H1 (cell line): ENCODE results near the gene ZCRB1. TPM values are rescaled to one million over a fixed set of nuclear protein-coding genes. Genes with fewer than 3 reads are reported as not detected.
"Not testable (repeated sequence)": the region's sequence is repeated elsewhere in the genome, so short reads cannot be mapped to it uniquely, and the experiment has no call there.

Source experiments
- CTCF ChIA-PET: fragments of 300-600 bp; sonication (Branson Sonifier 250); formaldehyde crosslinking; loops from one replicate; lab custom pipeline; 2021; ENCODE audit not compliant: partially characterized antibody; lab: Charles Lee
- POLR2A ChIA-PET: fragments of 300-600 bp; sonication (Branson Sonifier 250); formaldehyde crosslinking; loops from one replicate; lab custom pipeline; 2021; ENCODE audit warnings: inconsistent platforms; ENCODE audit not compliant: partially characterized antibody; lab: Charles Lee
- DNase-seq, 2 experiments: peaks; one replicate each; pipeline versions ENCODE4 v3.0.0 to v3.0.0-alpha.2; 2010 to 2022; ENCODE audit warnings: low spot score in 2 of 2, low read depth in 1 of 2, mixed read lengths in 1 of 2
- FAIRE-seq: peaks from 2 replicates; lab custom pipeline; 2011; peaks lifted over from hg19 to GRCh38; lab: Jason Lieb, UNC
- H2AFZ ChIP-seq: 2 replicates; pipeline ENCODE4 v1.8.1; 2012; ENCODE audit warnings: low read length, inconsistent platforms
- H2AK5ac ChIP-seq: 2 replicates; pipeline ENCODE4 v1.6.1; 2013; ENCODE audit warnings: low read depth, low read length
- H2BK120ac ChIP-seq: replicated peaks from 2 replicates; pipeline ENCODE3; 2013; ENCODE audit warnings: low read depth, low read length, inconsistent platforms
- H2BK12ac ChIP-seq: 2 replicates; pipeline ENCODE4 v1.6.1; 2013; ENCODE audit warnings: low read depth, low read length
- H2BK15ac ChIP-seq: 2 replicates; pipeline ENCODE4 v1.6.1; 2013; ENCODE audit warnings: low read length
- H2BK20ac ChIP-seq: 2 replicates; pipeline ENCODE4 v1.6.1; 2013; ENCODE audit warnings: low read length
- H2BK5ac ChIP-seq: 2 replicates; pipeline ENCODE4 v1.6.1; 2013; ENCODE audit warnings: low read depth, low read length
- H3K14ac ChIP-seq: 2 replicates; pipeline ENCODE4 v1.6.1; 2013; ENCODE audit warnings: inconsistent platforms; ENCODE audit not compliant: insufficient read length
- H3K18ac ChIP-seq: 2 replicates; pipeline ENCODE4 v1.6.1; 2013; ENCODE audit warnings: low read length; ENCODE audit errors: extremely low read depth
- H3K23ac ChIP-seq: 2 replicates; pipeline ENCODE4 v1.6.1; 2013; ENCODE audit warnings: inconsistent platforms; ENCODE audit not compliant: insufficient read length
- H3K23me2 ChIP-seq: 2 replicates; pipeline ENCODE4 v1.6.1; 2013; ENCODE audit warnings: low read depth, low read length
- H3K27ac ChIP-seq: 2 replicates; pipeline ENCODE4 v1.6.1; 2011; ENCODE audit warnings: low read depth, low read length, inconsistent platforms
- H3K27me3 ChIP-seq, 4 experiments: replicated peaks in 1 of 4; 1 replicate in 1 of 4; 2 replicates in 3 of 4; pipeline versions ENCODE4 v1.6.1 to v1.8.1; 2011 to 2013; ENCODE audit warnings: low read length in 3 of 4, mild to moderate bottlenecking in 3 of 4, inconsistent platforms in 2 of 4, mixed read lengths in 2 of 4, moderate library complexity in 1 of 4; ENCODE audit not compliant: control insufficient read depth in 3 of 4, insufficient read depth in 3 of 4; ENCODE audit errors: extremely low read depth in 1 of 4
- H3K36me3 ChIP-seq, 4 experiments: 2 replicates each; pipeline versions ENCODE4 v1.6.1 to v1.8.1; 2011 to 2013; ENCODE audit warnings: mild to moderate bottlenecking in 4 of 4, low read length in 3 of 4, moderate library complexity in 2 of 4, control low read depth in 1 of 4, inconsistent platforms in 1 of 4; ENCODE audit not compliant: insufficient read depth in 4 of 4, control insufficient read depth in 2 of 4
- H3K4ac ChIP-seq: replicated peaks from 2 replicates; pipeline ENCODE3; 2013; ENCODE audit warnings: low read length, low read depth, mixed read lengths, inconsistent platforms; ENCODE audit not compliant: insufficient read length
- H3K4me1 ChIP-seq, 4 experiments: replicated peaks in 1 of 4; 1 replicate in 1 of 4; 2 replicates in 3 of 4; pipeline versions ENCODE4 v1.6.1 to v1.8.1; 2011 to 2013; ENCODE audit warnings: low read length in 3 of 4, inconsistent platforms in 2 of 4, mixed read lengths in 1 of 4; ENCODE audit not compliant: insufficient read depth in 4 of 4, control insufficient read depth in 3 of 4
- H3K4me2 ChIP-seq, 2 experiments: 2 replicates each; pipeline versions ENCODE4 v1.6.1 to v1.8.1; 2011 to 2013; ENCODE audit warnings: low read depth in 2 of 2, low read length in 2 of 2, control low read depth in 1 of 2, inconsistent platforms in 1 of 2, mild to moderate bottlenecking in 1 of 2; ENCODE audit not compliant: insufficient read depth in 1 of 2
- H3K4me3 ChIP-seq, 4 experiments: fragments of 200-600, 300-600 bp in 1 of 4; sonication (generic), shearing (Covaris generic), sonication (Bioruptor Twin) in 1 of 4; 2 replicates each; pipeline versions ENCODE4 v1.5.1 to v1.8.1; 2011 to 2016; ENCODE audit warnings: low read length in 4 of 4, low read depth in 3 of 4, control low read depth in 2 of 4, inconsistent platforms in 2 of 4, mild to moderate bottlenecking in 2 of 4, mixed read lengths in 1 of 4, moderate library complexity in 1 of 4; ENCODE audit not compliant: insufficient read depth in 2 of 4; ENCODE audit errors: extremely low read depth in 1 of 4
- H3K56ac ChIP-seq: replicated peaks from 2 replicates; pipeline ENCODE3; 2013; ENCODE audit warnings: low read depth, mild to moderate bottlenecking, mixed read lengths, low read length, inconsistent platforms; ENCODE audit not compliant: insufficient read length
- H3K79me1 ChIP-seq: 2 replicates; pipeline ENCODE4 v1.6.1; 2013; ENCODE audit warnings: low read depth, low read length, control low read depth
- H3K79me2 ChIP-seq, 2 experiments: 2 replicates each; pipeline versions ENCODE4 v1.6.1 to v1.8.1; 2012 to 2013; ENCODE audit warnings: low read length in 2 of 2, mild to moderate bottlenecking in 2 of 2, inconsistent platforms in 1 of 2; ENCODE audit not compliant: insufficient read depth in 2 of 2, control insufficient read depth in 1 of 2
- H3K9ac ChIP-seq, 4 experiments: replicated peaks in 1 of 4; 1 replicate in 1 of 4; 2 replicates in 3 of 4; pipeline versions ENCODE4 v1.6.1 to v1.8.1; 2011 to 2013; ENCODE audit warnings: low read depth in 3 of 4, low read length in 3 of 4, control low read depth in 2 of 4, mild to moderate bottlenecking in 2 of 4, moderate library complexity in 2 of 4, inconsistent platforms in 1 of 4; ENCODE audit errors: extremely low read depth in 1 of 4
- H3K9me3 ChIP-seq, 2 experiments: 2 replicates each; pipeline versions ENCODE4 v1.6.1 to v1.8.1; 2012 to 2013; ENCODE audit warnings: mild to moderate bottlenecking in 2 of 2, moderate library complexity in 2 of 2, control low read depth in 1 of 2, inconsistent platforms in 1 of 2, low read depth in 1 of 2, low read length in 1 of 2, mixed read lengths in 1 of 2; ENCODE audit not compliant: insufficient read depth in 2 of 2
- H4K20me1 ChIP-seq, 2 experiments: replicated peaks in 1 of 2; 2 replicates each; pipeline versions ENCODE3 to v1.8.1; 2011 to 2013; ENCODE audit warnings: inconsistent platforms in 2 of 2, low read length in 2 of 2, mild to moderate bottlenecking in 1 of 2; ENCODE audit not compliant: insufficient read depth in 2 of 2, control insufficient read depth in 1 of 2
- H4K5ac ChIP-seq: 2 replicates; pipeline ENCODE4 v1.6.1; 2013; ENCODE audit warnings: low read length, low read depth, mixed read lengths, inconsistent platforms; ENCODE audit not compliant: insufficient read length
- H4K8ac ChIP-seq: 2 replicates; pipeline ENCODE4 v1.8.0; 2013; ENCODE audit warnings: mild to moderate bottlenecking, moderate library complexity, low read length, inconsistent platforms; ENCODE audit not compliant: insufficient read depth; ENCODE audit errors: extremely low read depth
- H4K91ac ChIP-seq: replicated peaks from 2 replicates; pipeline ENCODE3; 2013; ENCODE audit warnings: low read length, mixed read lengths, inconsistent platforms; ENCODE audit not compliant: insufficient read length
- WGBS, 2 experiments: shearing (Covaris generic) in 1 of 2; methylation state at CpG; one replicate each; pipeline versions ENCODE4 v1.1.6 to v1.1.7; 2013 to 2015; ENCODE audit warnings: low lambda C conversion rate in 2 of 2, mixed read lengths in 2 of 2, inconsistent platforms in 1 of 2, low coverage in 1 of 2, missing lambda C conversion rate in 1 of 2; ENCODE audit not compliant: insufficient replicate concordance in 2 of 2, insufficient coverage in 1 of 2, insufficient read length in 1 of 2; ENCODE audit errors: extremely low coverage in 1 of 2, missing lambda C conversion rate in 1 of 2; 5-methylcytosine and 5-hydroxymethylcytosine counted together
- polyA plus RNA-seq, 7 experiments: library from polyadenylated mRNA; depleted of rRNA in 3 of 7; stranded (reverse) in 5 of 7; unstranded in 2 of 7; fragments of >200 nt in 5 of 7; fragments of 200-250 nt in 2 of 7; gene quantifications; 1 replicate in 5 of 7; 2 replicates in 1 of 7; 4 replicates in 1 of 7; pipeline versions ENCODE4 v1.2.1 to v1.2.3, GENCODE V29; 2011 to 2013; ENCODE audit warnings: missing spikeins in 2 of 7, mixed read lengths in 2 of 7
- total RNA-seq: library from RNA; stranded (reverse); fragmentation: NEBNext Ultra II Directional; extraction: Animal tissue kit (Norgen Biotek cat#: 25700); gene quantifications from 2 replicates; pipeline ENCODE4 v1.2.1, GENCODE V29; 2021

Gene ZCRB1
- total and polyA plus RNA-seq, 2 of the 8 experiments (the other 6 are each of a cell fraction or from before 2014, with no cell fraction given), result 22.0 to 52.5 TPM

DNA sequence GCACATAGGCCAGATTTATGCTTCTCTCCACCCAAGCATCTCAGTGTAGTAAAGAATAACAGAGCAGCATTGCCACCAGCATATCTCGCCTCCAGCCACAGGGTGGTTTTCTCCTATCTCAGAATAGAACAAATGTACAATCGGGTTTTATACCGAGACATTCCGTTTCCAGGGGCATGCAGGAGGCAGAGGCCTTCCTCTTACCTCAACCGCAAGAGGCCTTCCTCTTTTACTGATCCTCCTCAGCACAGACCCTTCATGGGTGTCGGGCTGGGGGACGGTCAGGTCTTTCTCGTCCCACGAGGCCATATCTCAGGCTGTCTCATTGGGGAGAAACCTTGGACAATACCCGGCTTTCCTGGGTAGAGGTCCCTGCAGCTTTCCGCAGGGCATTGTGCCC, 4.2 kb upstream of the ZCRB1 start:
- H3K4ac ChIP-seq, H3K56ac ChIP-seq, H3K4me3 ChIP-seq, H3K79me1 ChIP-seq, H3K9ac ChIP-seq, H4K8ac ChIP-seq, H3K27ac ChIP-seq, DNase-seq, H3K27me3 ChIP-seq, H2BK12ac ChIP-seq, H2AK5ac ChIP-seq, H3K14ac ChIP-seq, H4K5ac ChIP-seq, H3K23ac ChIP-seq, H3K4me1 ChIP-seq, H2AFZ ChIP-seq, H3K9me3 ChIP-seq, H3K4me2 ChIP-seq, H3K18ac ChIP-seq, H4K91ac ChIP-seq, H2BK15ac ChIP-seq, H2BK5ac ChIP-seq, H3K36me3 ChIP-seq, CTCF ChIA-PET, H2BK120ac ChIP-seq, FAIRE-seq, POLR2A ChIA-PET, H3K23me2 ChIP-seq, H2BK20ac ChIP-seq: not testable (repeated sequence)
- WGBS, 2 experiments, result 97% methylated on average over 11 of the region's 11 CpGs; no CpG with 5 or more reads in 1 of the 2 experiments
- Histone ChIP-seq H4K20me1 (peaks cover 2 to 12% of the 10 kb centered on the region in 2 experiments), H3K79me2 (peaks cover 25 to 85% of the 10 kb centered on the region in 2 experiments)
